SK-N-MC (cell line): ENCODE results near the gene SLC16A5.

ENCODE experiments used
- EZH2 ChIP-seq: fragments of 200-600 bp; sonication (generic); IDR thresholded peaks from one replicate; pipeline ENCODE4 v1.6.1; 2017; ENCODE audit warnings: antibody characterized with exemption
- POLR2AphosphoS5 ChIP-seq: IDR thresholded peaks from 2 replicates; pipeline ENCODE4 v1.6.1; 2012; ENCODE audit warnings: mild to moderate bottlenecking, low read depth, low read length, borderline replicate concordance

DNA sequence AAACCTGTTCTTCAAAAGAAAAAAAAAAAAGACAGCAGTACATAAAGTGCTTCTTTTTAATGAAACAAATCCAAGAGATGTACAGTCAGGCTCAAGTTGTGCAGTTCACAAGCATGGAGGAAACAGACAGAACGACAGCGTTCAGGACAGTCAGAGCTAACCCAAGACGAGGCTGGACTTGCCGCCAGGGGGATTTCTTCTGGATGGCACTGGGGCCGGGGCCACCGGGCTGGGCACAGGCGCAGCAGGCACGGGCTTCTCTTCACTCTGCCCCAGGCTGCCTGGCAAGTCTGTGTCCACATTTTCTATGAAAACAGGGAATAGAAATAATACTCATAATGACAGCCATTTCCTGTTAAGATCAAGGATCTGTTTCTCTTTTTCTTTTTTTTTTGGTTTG, 48.2 kb downstream of the SLC16A5 start:
- no peak for TF ChIP-seq POLR2AphosphoS5
- no peak for TF ChIP-seq EZH2
